Measurements from ENCODE around the gene DDAH2. TPM values are rescaled to one million over a fixed set of nuclear protein-coding genes. Genes with fewer than 3 reads are reported as not detected.

DDAH2 gene
- total RNA-seq, 3 donors from 2014 or later (not counting 1 experiment from before 2014, with no cell fraction given), result 22.3 to 36.1 (median 24.6) TPM

DNA sequence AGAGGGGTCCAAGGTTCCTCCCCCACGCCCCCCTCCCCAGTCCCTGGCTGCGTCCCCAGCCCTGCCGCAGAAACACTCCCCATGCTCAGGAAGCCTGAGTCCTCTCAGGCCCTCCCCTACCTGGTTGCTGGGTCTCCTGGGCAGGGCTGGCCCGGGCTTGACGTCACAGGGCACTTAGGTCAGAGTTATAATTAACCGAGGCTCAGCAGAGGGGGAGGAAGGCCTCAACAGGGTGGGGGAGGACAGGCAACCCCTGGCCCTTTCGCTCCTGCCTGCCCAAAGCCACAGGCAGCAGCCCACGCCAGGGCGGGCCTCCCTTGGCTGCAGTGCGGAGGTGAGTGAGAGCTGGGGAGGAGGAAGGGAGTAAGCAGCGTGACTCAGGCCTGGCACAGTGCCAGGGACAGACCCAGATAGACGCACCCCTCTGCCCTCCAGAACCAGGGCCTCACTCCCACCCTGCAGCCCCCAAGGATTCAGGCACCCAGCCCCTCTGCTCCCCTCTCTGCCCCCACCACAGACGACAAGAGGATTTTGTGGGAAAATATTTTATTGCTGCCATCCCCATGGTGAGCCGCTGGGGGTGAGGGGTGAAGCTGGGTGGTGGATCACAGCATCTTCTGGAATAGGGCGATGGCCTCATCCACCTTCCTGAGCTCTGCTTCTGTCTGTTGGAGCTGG, 48.0 kb upstream of the DDAH2 start, which contains the start of gene VWA7:
VWA7 (minus strand) TSS at position 340 of the 678 bp plus-strand sequence. CDS start 549 bp downstream, outside the sequence.
- peaks cover 0 to 33% of the 10 kb centered on the region in 2 donors for H3K4me1 Mint-ChIP-seq
- Histone ChIP-seq H3K4me1 (ENCODE audit: control insufficient read depth, insufficient read depth, low read length) (peaks cover 42% of the 10 kb centered on the region), H3K27me3 (ENCODE audit: control insufficient read depth, insufficient read depth, low read length) (no peaks in the 10 kb centered on the region), H3K4me3 (ENCODE audit: low read length) (no peak within 1 kb of the TSS), H3K36me3 (ENCODE audit: control insufficient read depth, insufficient read depth, low read length) (peaks cover 35% of the 10 kb centered on the region), H3K9me3 (ENCODE audit: control insufficient read depth, insufficient read depth, low read length) (no peaks in the 10 kb centered on the region), H3K27ac (ENCODE audit: low read length) (peak within 1 kb of the TSS; percentile 55)
- no peaks in the 10 kb centered on the region for H3K27me3 Mint-ChIP-seq (ENCODE audit: low read depth in 2 of 2)
- TF ChIP-seq, protein P1, sequence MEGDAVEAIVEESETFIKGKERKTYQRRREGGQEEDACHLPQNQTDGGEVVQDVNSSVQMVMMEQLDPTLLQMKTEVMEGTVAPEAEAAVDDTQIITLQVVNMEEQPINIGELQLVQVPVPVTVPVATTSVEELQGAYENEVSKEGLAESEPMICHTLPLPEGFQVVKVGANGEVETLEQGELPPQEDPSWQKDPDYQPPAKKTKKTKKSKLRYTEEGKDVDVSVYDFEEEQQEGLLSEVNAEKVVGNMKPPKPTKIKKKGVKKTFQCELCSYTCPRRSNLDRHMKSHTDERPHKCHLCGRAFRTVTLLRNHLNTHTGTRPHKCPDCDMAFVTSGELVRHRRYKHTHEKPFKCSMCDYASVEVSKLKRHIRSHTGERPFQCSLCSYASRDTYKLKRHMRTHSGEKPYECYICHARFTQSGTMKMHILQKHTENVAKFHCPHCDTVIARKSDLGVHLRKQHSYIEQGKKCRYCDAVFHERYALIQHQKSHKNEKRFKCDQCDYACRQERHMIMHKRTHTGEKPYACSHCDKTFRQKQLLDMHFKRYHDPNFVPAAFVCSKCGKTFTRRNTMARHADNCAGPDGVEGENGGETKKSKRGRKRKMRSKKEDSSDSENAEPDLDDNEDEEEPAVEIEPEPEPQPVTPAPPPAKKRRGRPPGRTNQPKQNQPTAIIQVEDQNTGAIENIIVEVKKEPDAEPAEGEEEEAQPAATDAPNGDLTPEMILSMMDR (IDR thresholded peaks at IDR 0.05), result no peak
- H3K27ac Mint-ChIP-seq, result peak within 1 kb of the TSS; percentile 60 to 87
- DNase-seq (peak; percentile 49 to 77), ATAC-seq (peak; percentile 72 to 89 (median 82))
- H3K9me3 Mint-ChIP-seq, result no peaks in the 10 kb centered on the region
- intact Hi-C loops (cut with micrococcal nuclease), result no loop called here
- 11% methylated on average over 13 of the region's 15 CpGs for WGBS (ENCODE audit: insufficient coverage)
- no peaks in the 10 kb centered on the region for H3K36me3 Mint-ChIP-seq
- peak within 1 kb of the TSS; percentile 50 for H3K4me3 Mint-ChIP-seq

DNA sequence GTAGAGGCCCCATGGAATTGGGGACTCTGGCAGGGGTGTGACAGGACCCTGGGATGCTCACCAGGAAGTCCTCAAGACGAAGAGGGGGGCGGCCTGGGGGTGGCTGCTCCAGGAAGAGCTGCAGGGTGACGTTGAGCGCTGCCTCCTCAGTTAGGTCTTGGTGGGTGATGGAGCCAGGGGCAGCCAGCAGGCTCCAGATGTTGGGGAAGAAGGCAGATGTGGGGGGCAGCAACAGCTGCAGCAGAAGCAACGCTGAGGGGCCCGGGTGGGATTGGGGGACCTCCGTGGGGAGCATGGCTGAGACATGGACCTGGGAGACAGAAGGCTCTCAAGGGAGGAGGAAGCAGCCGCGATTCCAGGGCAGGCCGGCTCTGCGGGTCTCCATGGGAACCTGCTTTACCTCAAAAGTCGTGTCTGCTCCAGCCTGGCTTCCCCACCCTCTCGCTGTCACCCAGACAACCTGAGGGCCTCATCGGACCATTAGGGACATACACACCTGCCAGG, 47.4 kb upstream of the DDAH2 start:
- no peak overlapping the region for H3K4me3 ChIP-seq (ENCODE audit: low read length)
- ATAC-seq (no peak), DNase-seq (no peak)
- H3K4me3 Mint-ChIP-seq, result peak overlapping the region; percentile 50
- H3K27ac Mint-ChIP-seq, result peak overlapping the region; percentile 60 to 87
- no peaks in the 10 kb centered on the region for H3K27me3 ChIP-seq (ENCODE audit: control insufficient read depth, insufficient read depth, low read length)
- intact Hi-C loops (cut with micrococcal nuclease), result no loop called here
- H3K27me3 Mint-ChIP-seq (ENCODE audit: low read depth in 2 of 2), result no peaks in the 10 kb centered on the region
- H3K27ac ChIP-seq (ENCODE audit: low read length), result peak overlapping the region; percentile 55
- peaks cover 29% of the 10 kb centered on the region for H3K36me3 ChIP-seq (ENCODE audit: control insufficient read depth, insufficient read depth, low read length)
- no peaks in the 10 kb centered on the region for H3K9me3 ChIP-seq (ENCODE audit: control insufficient read depth, insufficient read depth, low read length)
- H3K4me1 ChIP-seq (ENCODE audit: control insufficient read depth, insufficient read depth, low read length), result peaks cover 47% of the 10 kb centered on the region
- TF ChIP-seq, protein P1 (IDR thresholded peaks at IDR 0.05), result no peak
- peaks cover 0 to 33% of the 10 kb centered on the region in 2 donors for H3K4me1 Mint-ChIP-seq
- H3K9me3 Mint-ChIP-seq, result no peaks in the 10 kb centered on the region
- 28% methylated on average over 14 of the region's 14 CpGs for WGBS (ENCODE audit: insufficient coverage)
- no peaks in the 10 kb centered on the region for H3K36me3 Mint-ChIP-seq

DNA sequence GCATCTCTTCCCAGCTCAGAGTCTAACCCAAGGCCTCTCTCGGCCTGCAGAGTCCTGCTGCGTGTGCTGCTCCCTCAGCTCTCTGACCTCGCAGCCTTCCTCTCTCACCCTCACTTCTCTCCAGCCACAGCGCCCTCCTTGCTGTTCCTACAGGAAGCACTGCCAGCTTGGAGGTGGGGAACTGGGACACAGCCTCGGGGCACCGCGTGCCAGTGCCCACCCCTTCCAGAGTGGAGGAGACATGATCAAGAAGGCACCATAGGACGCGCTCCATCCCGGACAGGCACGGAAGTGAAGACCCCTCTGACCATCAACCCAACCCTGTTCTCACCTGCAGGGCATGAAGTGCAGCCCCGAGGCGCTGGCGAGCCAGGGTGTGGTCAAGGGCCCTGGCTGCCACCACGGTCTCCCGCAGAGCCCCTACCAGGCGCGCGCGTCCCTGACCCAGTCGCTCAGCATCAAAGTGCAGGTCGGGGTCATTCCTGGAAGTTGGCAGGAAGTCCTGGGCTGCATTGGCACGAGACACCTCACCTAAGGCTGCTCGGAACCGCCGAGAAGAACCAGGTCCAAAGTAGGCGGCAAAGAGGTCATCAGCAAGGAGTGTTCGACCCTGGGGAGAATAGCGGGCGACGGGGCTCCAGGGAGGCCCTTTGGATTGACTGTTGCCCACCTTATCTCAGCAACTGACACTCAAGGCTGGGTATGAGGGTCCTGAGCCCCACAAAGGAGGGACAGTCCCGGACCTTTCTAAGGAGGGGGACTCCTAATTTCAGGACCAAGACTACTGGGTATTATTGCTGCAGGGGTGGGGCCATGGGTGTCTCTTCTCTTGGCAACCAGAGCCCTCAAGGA, 46.8 kb upstream of the DDAH2 start:
- no peaks in the 10 kb centered on the region for H3K27me3 Mint-ChIP-seq (ENCODE audit: low read depth in 2 of 2)
- no peaks in the 10 kb centered on the region for H3K9me3 Mint-ChIP-seq
- Histone ChIP-seq H3K27ac (ENCODE audit: low read length) (peak overlapping the region; percentile 55), H3K27me3 (ENCODE audit: control insufficient read depth, insufficient read depth, low read length) (no peaks in the 10 kb centered on the region), H3K4me3 (ENCODE audit: low read length) (no peak overlapping the region), H3K9me3 (ENCODE audit: control insufficient read depth, insufficient read depth, low read length) (no peaks in the 10 kb centered on the region), H3K36me3 (ENCODE audit: control insufficient read depth, insufficient read depth, low read length) (peaks cover 23% of the 10 kb centered on the region), H3K4me1 (ENCODE audit: control insufficient read depth, insufficient read depth, low read length) (peaks cover 52% of the 10 kb centered on the region)
- no peak for ATAC-seq
- no peaks in the 10 kb centered on the region for H3K36me3 Mint-ChIP-seq
- H3K4me1 Mint-ChIP-seq, result peaks cover 0 to 39% of the 10 kb centered on the region in 2 donors
- TF ChIP-seq, protein P1 (IDR thresholded peaks at IDR 0.05), result no peak
- H3K27ac Mint-ChIP-seq, result peak overlapping the region; percentile 60 to 87
- intact Hi-C loops (cut with micrococcal nuclease), result no loop called here
- no peak for DNase-seq
- 88% methylated on average over 32 of the region's 32 CpGs for WGBS (ENCODE audit: insufficient coverage)
- H3K4me3 Mint-ChIP-seq, result peak overlapping the region; percentile 50

All from natural killer cell (primary cell).